ENCODE results near the gene VAMP5.

Gene VAMP5, protein sequence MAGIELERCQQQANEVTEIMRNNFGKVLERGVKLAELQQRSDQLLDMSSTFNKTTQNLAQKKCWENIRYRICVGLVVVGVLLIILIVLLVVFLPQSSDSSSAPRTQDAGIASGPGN

DNA sequence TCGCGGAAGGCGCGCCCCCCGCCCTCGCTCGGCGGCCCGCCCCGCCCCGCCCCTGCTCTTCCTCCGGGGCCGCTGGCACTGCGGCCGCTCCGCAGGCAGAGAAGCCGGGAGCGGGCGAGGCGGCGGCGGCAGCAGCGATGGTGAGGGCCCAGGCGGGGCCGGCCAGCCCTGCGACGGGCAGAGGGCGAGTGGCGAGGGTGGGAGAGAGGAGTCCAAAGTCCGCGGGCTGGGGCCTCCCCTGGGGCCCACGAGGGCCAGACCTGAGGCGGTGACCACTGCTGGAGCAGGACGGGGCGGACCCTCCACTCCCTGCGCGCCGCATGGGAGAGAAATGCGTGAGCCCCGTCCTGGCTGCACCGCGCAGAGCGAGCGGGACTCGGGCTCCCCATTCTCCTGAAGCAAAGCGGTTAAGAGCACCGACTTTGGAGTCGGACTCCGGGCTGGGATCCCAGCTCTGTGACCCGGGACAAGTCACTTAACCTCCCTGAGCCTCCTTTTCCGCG, at the start of gene VAMP5:
Gene VAMP5 (plus strand): TSS at position 78 of the 503 bp plus-strand sequence. CDS start 60 bp downstream, at position 138.
- no peak for DNase-seq

DNA sequence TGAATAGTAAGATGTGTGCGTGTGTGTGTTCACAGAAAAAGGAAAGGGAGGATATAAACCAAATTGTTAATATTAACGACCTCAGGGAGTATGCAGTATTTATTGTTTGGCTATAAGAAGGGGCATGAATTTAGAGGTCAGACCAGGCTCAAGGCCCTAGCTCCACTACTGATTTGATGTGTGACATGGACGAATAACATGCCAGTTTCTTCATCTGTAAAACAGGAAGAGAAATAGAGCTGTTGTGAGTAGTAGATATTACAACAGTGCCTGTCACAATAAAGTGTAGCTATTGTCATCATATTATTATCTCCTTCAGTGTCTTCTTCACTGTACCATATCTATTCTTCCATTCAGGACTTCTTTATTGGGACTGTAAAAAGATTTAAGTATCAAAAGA, 49.4 kb upstream of the VAMP5 start:
- no peak for DNase-seq

DNA sequence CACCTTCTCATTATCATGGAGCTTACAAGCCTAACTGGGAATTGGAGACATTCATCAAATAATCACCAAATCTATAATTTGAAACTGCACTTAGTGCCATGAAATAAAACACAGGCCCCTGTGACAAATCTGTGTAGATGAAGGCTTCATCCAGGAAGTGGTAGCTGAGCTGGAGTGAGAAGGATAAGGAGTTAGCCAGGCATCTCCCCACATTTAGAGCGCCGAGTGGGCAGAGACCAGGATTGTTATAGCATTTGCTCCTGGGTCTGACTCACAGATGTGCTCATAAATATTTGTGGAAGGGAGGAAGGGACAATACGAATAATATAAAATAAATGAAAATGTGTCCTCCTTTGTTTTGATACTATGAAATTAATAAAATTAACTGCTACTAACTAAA, 47.8 kb upstream of the VAMP5 start:
- DNase-seq: no peak

DNA sequence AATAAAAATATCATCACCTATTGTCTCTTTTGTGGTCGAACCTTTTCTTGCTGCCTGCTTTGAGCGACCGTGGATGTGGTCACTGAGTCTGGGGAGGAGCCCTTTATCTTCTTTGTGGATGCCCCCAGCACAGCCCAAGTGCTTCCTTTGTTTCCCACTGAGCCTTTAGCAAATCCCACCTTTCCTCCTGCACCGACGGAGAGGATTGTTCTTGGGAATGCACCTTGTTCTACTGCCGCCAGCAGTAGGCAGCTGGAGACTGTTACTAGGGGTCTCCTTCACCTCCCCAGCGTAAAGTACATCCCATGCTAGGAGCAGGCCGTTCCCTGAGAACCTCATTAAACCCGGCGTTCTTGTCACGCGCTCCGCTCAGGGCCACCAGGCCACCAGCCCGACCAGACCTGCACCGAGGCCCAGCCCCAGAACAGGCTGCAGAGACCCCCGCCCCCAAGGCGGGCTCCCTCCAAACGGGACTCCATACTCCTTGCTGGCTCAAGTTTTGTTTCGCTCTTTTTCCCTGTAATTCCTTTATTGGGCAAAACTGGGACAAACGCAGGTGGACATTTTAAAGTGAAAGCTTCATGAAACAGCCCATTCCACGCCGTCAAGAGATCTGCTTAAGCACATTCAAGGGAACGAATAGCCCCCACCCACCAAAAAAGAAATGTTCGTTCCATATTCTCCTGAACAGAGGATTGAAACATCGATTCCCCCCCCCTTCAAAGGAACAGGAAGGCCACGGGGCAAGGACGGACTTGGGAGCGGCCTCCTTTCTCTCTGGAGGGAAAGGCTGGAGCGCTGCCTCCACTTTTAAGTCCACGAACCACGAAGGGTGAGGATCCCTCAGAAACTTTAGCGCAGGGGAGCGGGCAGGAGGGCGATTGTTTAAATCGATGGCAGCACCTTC, 46.4 kb upstream of the VAMP5 start:
- peak; percentile 56 for DNase-seq

DNA sequence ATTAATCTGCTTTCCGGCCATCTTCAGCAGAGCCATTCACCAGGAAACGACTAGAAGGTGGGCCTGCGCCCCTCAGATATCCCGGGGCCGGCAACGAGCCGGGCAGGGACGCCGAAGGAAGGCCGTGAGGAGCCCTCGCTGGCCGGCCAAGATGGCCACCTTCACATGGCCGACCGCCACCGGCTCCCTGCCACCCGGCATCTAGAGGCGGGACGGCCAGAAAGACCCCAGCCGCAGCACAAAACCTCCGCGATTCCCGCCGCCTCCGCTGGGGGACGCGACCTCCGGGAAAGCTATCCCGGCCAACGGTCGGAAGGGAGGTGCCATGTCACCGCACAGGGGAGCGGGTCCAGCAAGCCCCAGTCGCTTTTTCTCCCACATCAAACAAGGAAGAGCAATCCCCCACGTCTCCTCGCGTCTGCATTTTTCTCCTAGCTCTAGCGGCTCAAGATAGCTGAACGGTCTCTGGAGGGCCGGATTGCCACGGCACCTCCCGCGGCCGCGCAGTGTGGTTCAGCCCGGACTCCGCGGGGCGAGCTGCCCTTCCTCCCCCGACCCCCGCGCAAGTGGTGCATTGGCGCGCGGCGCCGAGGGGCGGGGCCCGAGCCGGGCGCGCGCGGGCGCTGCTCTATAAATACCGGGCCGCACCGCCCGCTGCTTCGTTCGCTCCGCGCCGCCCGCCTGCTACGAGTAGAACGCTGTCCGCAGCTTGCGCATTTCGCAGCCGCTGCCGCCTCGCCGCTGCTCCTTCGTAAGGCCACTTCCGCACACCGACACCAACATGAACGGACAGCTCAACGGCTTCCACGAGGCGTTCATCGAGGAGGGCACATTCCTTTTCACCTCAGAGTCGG, 45.5 kb upstream of the VAMP5 start, which contains the start of gene MAT2A:
Gene MAT2A (plus strand): TSS at position 662 of the 854 bp plus-strand sequence. CDS start 120 bp downstream, at position 782.
- peak; percentile 95 for DNase-seq

DNA sequence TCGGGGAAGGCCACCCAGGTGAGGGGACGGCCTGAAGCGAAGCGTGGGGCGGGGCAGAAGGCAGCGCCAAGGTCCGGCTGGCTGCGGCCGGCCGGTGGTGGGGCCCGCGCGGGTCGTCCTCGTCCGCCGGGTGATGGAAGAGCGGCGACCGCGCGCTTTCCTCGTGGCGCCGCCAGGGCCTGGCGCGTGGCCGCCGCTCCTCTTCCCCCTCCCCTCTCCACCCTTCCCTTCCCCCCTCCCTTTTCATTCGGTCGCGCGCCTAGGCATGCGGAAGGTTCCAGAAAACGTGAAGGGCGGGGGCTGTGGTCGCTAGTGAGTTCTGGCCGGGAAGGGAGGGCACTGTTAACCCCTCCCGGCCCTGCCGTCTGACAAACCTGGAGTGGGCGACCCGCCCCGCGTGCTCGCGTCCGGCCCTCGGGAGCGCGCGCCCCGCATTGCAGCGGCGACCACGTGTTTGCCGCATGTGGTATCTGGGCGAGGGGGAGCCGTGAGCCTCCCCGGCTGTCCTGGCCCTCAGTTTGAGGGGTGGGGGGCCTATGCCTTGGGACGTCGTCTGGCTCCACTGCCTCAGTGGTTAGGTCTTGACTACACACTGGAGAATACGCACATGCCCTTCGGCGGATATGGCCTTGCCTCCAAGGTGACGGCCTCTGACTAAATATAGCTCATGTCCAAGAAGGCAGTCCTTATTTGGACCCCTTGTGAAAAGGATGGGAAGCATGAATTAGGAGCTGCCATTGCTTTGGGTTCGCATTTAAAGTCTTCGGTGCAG, 44.7 kb upstream of the VAMP5 start:
- peak; percentile 84 for DNase-seq

DNA sequence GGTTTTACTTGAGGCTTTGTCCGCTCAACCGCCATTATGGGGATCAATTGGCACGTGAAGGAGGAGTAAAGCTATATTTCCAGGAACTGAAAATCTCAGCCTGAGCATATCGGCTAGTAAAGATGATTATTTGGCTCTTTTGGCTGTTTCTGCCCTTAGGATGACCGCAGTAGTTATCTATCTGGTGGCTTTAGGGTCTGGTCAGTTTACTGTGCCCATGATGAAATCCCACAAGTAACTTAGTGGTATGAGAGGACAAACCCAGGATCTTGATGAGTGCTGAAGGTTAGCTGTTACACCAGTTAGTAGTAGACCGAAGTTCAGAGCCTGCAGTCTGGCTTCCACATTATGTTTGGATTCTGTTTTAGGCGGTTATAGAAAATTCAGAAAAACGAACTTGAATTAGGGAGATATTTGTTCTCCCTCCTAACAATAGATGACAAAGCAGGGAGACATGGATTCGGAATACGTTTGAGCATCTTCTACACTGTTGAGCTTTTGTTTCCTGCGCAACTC, 44.0 kb upstream of the VAMP5 start:
- DNase-seq: peak; percentile 37

DNA sequence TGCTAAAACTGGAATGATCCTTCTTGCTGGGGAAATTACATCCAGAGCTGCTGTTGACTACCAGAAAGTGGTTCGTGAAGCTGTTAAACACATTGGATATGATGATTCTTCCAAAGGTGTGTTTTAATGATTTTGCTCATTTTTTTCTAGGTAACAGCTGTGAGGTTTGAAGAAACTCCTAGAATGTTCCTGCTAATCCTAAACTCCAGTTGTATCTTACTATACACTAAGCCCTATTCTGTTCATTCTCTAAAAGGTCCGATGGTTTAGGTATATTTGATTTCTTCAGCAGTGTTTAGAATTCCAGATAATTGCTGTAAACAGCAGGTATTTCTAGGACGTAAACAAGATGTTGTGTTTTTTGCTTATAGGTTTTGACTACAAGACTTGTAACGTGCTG, 43.0 kb upstream of the VAMP5 start:
- DNase-seq: no peak

DNA sequence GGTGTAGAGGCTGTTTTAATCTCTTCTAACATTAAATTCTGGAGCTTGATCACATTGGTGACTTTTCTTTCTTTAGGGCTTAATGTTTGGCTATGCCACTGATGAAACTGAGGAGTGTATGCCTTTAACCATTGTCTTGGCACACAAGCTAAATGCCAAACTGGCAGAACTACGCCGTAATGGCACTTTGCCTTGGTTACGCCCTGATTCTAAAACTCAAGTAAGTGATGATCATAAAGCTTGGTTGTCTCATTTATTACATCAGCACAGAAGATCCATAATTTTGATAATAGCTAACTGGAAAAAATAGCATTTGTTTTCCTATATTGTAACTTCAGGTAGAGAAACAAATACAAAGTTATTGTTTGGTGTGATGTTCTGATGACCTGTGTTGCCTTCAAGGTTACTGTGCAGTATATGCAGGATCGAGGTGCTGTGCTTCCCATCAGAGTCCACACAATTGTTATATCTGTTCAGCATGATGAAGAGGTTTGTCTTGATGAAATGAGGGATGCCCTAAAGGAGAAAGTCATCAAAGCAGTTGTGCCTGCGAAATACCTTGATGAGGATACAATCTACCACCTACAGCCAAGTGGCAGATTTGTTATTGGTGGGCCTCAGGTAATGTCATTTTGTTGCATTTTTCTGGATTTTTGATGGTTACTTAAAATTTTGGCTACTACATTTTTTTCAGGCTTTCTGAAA, 42.3 kb upstream of the VAMP5 start:
- peak; percentile 16 for DNase-seq

DNA sequence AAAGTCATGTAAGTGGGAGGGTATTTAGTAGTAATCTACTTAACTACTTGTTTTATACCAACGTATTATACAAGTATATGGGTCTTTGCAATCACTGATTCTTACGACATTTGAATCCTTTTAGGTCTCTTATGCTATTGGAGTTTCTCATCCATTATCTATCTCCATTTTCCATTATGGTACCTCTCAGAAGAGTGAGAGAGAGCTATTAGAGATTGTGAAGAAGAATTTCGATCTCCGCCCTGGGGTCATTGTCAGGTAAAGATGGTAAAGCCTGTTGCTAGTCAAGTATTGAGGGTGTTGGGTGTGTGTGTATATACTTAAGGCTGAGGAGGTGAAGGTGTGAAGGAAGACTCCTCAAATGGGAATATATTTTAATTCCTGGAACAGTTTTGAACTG, 41.5 kb upstream of the VAMP5 start:
- no peak for DNase-seq

DNA sequence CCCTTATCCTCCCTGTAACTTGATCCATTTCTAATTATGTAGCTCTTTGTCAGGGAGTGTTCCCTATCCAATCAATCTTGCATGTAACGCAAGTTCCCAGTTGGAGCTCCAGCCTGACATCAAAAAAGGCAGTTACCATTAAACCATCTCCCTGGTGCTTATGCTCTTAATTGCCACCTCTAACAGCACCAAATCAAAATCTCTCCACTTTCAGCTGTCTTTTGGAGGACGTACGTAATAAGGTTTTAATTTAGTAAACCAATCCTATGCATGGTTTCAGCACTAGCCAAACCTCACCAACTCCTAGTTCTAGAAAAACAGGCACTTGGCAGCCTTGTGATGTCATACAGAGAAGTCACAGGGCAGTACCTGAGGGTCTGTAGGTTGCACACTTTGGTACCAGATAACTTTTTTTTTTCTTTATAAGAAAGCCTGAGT, 40.0 kb upstream of the VAMP5 start:
- peak; percentile 14 for DNase-seq

DNA sequence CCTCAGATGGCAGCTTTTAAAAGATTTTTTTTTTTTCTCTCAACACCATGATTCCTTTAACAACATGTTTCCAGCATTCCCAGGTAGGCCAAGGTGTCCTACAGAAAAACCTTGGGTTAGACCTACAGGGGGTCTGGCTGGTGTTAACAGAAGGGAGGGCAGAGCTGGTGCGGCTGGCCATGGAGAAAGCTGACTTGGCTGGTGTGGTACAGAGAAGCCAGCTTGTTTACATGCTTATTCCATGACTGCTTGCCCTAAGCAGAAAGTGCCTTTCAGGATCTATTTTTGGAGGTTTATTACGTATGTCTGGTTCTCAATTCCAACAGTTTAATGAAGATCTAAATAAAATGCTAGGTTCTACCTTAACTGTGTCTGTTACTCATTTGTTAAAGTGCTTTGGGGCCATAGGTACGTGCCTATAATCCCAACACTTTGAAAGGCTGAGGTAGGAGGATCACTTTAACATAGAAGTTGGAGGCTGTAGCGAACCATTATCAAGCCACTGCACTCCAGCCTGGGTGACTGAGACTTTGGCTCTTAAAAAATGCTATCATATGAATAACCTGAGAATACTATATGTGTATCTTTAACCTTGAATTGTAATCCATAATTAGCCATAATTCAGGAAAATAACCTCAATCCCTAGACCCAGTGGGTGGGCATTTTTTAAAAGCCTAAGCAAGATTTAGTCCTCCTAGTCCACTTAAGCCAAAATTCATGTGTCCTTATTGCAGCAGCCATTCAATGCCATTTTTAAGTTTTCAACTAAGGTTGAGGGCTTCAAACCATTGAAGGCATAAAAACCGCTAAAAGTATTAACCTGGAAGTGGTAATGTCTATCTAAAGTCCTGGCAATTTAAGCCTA, 39.1 kb upstream of the VAMP5 start:
- DNase-seq: peak; percentile 12

DNA sequence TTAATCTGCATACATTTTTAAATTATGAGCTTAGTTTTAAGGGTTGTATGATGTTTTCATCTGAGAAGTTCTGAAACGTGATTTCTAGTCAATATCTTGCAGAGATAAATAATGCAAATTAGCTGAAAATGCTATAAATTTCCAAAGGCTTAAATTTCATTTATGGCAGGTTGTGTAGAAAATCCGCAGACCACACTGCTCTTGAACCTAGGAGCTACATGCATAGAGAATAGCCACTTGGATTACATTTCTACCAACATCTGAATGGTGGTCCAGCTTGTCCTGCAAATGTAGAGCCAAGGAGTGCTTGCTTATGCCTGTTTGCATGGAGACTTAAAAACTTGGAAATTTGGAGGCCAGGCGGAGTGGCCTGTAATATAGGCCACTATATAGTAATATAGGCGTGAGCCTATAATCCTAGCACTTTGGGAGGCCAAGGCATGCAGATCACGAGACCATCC, 38.4 kb upstream of the VAMP5 start:
- no peak for DNase-seq

DNA sequence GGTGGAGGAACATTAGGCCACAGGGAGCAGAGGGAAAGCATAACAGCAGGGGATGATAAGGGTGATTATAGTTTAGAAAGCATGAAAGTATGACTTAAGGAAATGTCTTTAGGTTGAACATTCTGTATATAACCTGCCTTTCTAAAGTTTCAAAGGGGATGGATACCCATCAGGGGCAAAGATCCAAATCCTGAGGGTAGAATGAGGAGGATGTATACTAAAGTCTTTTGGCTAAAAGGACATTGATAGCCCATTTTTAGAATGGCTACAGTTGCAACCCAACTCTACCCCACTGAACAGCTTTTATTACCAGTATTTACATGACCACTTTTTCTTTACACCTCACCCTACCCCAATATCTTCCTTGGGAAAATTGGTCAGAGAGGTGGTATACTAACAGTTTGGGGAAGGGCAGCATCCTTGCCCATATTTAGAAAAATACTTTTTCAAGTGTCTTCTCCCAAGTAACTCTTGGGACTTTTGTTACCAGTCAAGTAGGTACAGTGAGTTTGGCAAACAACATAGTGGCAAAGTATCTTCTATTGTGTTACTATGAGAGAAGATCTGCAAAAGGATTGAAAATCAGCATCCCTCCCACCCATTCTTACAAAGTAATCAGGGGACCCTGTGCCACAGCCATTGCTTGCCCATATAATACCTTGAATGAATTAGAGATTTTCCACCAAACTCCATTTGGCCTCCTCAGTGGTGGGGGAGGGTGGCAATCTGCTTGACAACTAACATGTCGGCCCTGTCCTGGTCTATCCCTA, 37.0 kb upstream of the VAMP5 start:
- peak; percentile 23 for DNase-seq

DNA sequence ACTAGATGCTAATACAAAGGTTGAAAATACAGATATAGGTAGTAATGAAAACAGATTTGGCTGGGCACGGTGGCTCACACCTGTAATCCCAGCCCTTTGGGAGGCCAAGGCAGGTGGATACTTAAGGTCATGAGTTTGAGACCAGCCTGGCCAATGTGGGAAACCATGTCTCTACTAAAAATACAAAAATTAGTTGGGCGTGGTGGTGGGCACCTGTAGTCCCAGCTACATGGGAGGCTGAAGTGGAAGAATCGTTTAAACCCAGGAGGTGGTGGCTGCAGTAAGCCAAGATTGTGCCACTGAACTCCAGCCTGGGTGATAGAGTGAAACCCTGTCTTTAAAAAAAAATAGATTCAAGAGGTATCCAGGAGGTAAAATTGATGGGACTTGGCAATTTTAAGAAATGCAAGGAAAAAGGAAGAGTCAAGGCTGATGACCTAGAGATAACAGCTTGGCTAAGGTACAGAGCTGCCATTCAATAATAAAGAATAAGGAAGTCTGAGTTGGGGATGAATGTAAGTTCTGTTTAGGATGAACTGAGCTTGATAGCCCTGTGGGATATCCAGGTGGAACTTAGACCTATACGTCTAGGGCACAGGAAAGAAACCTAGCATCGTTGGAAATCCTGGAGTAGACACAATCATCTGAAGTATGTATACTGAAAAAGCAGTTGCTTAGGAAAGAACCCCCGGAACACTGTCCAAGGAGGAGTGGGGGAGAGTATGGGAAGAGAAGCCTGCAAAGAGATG, 36.2 kb upstream of the VAMP5 start:
- DNase-seq: no peak

DNA sequence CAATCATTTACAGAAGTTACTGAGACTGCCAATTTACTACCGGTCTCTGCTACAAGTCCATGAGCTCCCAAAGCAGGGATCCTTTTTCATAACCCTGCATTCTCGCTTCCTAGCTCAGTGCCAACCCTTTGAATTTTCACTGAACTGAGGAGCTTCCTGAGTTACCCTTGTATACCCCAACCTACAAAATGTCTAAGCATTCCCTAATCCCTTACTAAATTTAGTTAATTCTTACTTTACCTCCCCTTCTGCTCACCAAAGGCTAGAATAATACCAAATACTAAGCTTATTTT, 35.7 kb upstream of the VAMP5 start:
- no peak for DNase-seq

DNA sequence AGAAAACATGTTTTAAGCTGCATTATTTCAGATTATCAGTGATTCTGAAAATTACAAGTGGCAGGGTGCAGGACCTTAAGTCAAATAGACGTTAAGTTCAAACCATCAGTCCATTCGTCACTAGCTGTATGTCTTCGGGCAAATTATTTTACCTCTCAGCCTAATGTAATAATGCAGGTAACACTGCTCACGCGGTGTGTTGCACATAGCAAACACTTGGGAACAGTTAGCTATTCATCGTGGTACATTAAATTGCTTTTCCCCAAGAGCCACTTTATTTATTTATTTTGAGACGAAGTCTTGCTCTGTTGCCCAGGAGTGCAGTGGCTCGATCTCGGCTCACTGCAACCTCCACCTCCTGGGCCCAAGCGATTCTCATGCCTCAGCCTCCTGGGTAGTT, 35.1 kb upstream of the VAMP5 start:
- DNase-seq: no peak

DNA sequence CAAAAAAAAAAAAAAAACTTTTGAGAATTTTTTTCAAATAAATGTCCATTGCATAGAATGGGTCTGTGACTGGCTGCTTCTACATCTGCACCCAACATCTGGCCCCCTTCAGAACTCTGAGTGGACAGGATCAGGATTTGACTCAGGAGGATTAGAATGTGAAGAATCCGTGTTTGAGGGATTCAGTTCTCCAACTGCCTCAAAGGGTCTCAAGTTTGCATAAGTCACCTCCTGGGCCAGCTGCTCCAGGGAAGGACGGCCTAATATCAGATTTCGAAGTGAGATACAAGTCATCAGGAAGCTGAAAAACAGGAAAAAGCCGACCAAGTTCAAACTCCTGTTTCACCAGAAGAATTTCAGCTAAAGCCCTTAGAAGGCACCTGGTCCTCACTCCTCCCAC, 34.4 kb upstream of the VAMP5 start:
- no peak for DNase-seq

DNA sequence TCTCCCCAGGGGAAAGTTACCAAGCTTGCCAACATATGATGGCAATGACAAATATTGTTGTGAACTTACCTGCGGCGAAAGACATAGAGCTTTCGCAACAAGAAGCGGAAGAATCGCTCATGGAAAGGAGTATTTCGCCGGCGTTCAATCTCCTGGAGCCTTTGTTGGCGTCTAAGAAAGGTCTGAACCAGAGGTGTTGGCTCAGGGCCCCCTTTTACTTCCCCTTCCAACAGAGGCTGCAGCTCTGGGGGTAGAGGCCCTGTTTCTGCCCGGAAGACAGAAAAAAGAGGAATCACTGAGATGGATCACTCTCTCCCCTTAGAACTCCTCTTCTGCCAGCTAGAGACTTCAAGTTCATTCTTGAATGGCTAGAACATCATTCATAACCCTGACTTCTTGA, 33.7 kb upstream of the VAMP5 start:
- DNase-seq: no peak

All from activated CD4-positive, alpha-beta T cell treated with anti-CD3 and anti-CD28 coated beads, Interleukin-2, Interleukin-6, amounts not matched to agents 100 ng/mL and 50 ng/mL, durations not matched to agents 16 hours and 8 hours (primary cell).